Measurements from ENCODE around the gene DBNL.

DBNL gene

DNA sequence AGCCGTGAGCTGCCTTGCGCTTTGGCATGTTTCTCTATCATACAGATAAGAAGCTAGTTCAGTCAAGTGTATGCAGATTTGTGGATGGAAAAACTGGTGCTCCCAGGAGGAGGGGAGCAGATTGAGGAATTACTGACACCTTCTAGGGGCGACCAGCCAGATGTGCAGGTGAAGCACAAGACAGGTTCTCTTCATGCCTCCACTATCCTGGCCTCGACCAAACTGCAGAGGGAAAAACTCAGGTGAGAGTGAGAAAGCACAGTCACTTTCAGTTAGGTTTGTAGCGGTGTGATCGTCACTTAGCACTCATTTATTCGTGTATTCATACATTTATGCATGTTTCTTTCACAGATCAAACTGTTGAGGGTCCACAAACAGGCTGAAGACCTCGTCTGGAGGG lies 600 bp upstream of the DBNL start:
- no peak for DNase-seq

- DNase-seq: no peak
Measured at GRCh38 chr7:44045226-44046014, 918 bp downstream of the DBNL start.

DNA sequence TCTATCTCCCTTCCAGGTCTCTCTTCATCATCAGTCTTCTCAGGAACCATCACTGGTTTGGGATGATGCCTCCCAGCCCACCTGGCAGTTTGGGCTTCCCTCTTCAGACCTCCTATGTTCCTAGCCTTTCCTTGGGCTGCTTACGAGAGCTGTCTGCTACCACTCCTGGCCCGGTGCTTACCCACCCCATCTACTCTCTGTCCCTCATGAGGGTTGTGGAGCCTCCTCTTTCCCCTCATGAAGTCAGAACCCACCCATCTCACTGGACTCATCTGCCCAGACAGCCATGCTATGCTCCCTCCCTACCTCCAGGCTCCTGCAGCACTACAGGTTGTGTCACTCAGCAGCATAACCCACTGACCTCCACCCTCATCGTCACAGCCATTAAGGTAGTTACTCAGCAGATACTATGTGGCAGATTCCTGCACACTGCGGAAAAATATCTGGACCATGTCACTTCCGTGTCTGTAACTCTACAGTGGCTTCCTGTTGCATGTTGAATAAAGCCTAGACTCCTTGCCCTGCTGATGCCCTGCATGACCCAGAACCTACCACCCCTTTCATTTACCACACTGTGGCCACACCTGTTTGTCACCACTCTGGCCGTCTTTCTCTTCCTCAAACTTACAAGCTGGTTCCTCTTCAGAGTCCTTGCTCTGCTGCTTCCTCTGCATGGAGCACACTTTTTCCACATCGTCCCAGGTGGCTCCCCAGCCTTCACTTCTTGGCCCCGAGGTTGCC lies 2.0 kb downstream of the DBNL start:
- DNase-seq: peak in 1 of 2 donors; percentile 23

DNA sequence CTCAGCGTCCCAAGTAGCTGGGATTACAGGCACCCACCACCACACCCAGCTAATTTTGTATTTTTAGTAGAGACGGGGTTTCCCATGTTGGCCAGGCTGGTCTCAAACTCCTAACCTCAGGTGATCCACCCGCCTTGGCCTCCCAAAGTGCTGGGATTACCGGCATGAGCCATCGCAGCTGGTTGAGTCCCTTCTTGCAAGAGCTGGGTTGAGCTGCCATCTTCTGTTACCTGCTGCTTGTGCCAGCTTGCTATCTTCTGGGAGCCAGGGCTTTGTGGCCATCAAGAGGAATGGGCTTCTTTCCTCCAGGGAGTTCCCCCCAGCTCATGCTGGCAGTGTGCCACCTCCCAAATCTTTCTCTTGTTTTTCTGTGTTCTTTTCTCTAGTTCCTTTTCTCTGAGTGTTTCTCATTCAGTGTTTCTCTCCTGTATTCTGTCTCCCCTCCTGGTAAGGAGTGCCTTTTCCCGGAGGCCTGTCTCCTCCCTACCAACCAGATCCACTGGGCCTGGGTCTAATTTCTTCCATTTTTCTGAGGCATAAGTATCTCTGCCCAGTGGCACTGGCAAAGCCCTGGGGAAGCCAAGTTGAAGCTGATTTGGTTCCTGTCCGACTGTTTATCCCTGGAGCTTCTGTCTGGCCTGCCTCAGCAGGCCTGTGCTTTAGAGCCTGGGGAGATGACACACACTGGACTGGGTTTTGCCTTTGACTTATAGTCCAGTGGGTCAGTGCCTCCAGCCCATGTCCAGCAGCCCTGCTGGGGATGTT lies 3.7 kb downstream of the DBNL start:
- DNase-seq: no peak

- DNase-seq: no peak
Measured at GRCh38 chr7:44050121-44050914, 5.8 kb downstream of the DBNL start.

DNA sequence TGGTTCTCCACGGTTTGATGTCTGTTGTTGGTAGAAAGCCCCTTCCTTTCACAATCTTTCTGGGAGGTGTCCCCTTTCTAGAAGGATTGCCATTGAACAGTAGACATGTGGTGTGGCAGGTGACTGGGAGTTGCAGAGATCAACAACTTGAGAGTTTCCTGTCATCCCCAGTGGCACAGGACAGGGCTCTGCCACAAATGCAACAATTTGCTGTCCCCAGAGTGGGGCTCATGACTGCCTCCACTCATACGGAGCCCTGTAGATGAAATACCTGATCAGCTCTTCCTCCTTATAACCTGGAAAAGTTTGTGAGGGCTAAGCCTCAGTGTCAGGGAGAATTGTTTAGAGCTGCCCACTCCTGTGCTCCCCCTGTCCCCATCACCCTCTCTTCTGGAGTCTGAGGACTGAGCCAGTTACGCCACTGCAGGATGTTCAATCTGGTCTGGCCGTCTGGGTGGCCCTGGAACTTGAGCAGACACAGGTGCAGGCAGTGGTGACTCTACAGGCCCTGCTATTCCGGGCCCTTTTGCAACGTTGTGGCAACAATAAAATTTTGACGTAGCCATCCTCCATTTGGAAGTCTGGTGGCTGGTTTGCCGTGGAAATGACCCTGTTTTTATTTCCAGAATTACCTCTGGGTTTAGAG lies 6.5 kb downstream of the DBNL start:
- DNase-seq: no peak

- DNase-seq: no peak
Measured at GRCh38 chr7:44051611-44052220, 7.2 kb downstream of the DBNL start.

- DNase-seq: no peak
Measured at GRCh38 chr7:44052771-44053365, 8.4 kb downstream of the DBNL start.

- DNase-seq: no peak
Measured at GRCh38 chr7:44056681-44057080, 12.2 kb downstream of the DBNL start.

DNA sequence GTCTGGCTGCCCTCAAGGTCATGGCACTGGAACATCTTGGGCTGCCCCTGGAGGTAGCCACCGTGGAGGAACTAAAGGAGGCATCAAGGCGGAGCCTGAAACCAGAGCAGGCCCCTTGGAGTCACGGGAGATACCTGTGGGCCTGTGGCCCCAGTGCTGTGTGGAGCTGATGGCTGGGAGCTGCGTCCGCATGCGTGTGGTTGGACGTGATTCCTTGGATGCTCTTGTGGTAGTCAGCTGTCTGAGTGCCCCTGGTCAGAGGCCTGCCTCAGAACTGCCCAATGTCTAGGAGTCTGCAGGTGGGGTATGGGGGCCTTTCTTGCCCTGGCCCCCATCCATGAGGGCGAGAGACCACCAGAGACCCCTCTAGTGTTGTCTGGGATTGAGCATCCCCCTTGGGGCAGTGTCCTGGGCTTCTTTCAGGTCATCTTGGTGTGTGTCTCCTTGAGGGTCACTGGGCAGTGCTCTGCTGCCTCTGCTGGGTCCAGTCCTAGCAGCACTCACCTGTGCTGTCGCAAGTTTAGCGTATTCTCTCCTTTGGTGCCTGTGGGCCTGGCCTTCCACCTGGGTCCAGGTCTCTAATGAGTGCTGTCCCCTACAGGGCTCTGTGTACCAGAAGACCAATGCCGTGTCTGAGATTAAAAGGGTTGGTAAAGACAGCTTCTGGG lies 12.8 kb downstream of the DBNL start:
- DNase-seq: no peak

GRCh38 chr7:44057849-44058758 lies 13.6 kb downstream of the DBNL start:
- no peak for DNase-seq

DNA sequence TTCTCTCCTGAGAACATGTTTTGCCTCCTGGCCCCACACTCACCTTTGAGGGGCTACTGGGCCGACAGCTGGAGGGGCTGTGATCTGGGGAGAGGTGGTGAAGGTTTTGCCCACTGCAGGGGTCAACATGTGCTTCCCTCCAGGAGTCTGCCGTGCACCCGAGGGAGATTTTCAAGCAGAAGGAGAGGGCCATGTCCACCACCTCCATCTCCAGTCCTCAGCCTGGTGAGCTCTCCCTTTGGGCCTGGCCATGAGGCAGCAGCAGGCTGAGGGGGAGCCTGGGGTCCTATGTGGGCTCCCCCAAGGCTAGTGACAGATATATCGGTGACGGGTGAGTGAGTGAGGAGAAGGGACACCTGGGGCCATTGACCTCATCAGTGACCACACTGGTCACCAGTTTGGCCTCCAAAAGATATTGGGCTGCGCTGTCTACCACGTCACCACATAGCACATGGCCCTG lies 14.3 kb downstream of the DBNL start:
- no peak for DNase-seq

DNA sequence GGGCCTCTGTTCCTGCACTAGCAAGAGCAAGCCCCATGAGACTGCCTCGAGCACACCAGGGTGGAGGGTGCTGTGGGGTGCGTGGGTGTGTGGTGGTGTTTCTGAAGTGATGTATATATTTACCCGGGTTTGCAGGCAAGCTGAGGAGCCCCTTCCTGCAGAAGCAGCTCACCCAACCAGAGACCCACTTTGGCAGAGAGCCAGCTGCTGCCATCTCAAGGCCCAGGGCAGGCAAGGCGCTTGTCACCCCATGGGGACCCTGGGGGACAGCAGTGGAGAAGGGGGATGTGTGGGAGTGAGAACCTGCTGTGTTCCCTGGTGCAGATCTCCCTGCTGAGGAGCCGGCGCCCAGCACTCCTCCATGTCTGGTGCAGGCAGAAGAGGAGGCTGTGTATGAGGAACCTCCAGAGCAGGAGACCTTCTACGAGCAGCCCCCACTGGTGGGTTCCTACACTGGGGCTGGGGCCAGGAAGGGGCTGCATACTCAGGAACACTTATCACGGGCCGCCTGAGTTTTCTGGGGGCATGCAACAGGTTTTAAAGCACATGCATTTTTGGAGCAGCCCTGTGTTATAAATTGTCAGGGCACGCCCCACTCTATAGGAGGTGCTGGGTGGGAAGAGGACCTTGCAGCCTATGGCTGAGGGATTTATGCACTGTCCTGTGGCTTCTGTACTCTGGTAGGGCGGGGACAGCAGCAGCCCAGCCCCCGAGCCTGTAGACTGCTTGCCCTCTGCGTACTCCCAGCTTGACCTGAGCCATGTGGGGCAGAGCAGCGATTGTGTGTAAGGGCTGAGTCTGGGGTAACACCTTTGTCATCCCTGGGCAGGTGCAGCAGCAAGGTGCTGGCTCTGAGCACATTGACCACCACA lies 15.0 kb downstream of the DBNL start:
- no peak for DNase-seq

DNA sequence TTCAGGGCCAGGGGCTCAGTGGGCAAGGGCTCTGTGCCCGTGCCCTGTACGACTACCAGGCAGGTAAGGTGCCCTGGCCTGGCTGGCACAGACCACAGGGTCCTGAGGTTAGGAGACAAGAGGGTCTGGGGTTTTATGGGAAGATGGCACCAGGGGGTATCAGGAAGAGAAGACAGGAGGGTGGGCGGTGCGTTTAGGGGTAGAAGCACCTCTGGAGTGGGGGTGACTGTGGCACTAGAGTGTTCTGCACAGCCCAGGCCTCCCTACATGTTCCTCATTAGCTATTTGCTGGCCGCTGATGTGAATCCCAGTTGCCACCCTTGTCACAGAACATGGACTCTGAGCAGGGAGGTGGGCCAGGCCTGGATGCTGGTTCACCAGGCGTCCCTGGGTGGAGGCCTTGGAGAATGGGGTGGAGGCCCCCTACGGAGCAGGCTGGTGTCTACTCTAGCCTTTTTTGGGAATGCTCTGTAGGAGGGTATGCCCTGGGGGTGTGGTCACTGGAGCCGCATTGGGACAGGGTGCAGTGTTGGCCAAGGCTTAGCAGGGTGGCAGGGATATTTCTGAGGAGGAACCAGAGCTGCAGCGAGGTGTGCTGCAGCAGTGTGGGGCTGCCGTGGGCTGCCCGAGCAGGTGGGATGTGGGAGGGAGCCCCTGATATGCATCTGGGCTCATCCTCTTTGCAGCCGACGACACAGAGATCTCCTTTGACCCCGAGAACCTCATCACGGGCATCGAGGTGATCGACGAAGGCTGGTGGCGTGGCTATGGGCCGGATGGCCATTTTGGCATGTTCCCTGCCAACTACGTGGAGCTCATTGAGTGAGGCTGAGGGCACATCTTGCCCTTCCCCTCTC lies 15.8 kb downstream of the DBNL start:
- no peak for DNase-seq

GRCh38 chr7:44060948-44061644 lies 16.6 kb downstream of the DBNL start:
- no peak for DNase-seq

DNA sequence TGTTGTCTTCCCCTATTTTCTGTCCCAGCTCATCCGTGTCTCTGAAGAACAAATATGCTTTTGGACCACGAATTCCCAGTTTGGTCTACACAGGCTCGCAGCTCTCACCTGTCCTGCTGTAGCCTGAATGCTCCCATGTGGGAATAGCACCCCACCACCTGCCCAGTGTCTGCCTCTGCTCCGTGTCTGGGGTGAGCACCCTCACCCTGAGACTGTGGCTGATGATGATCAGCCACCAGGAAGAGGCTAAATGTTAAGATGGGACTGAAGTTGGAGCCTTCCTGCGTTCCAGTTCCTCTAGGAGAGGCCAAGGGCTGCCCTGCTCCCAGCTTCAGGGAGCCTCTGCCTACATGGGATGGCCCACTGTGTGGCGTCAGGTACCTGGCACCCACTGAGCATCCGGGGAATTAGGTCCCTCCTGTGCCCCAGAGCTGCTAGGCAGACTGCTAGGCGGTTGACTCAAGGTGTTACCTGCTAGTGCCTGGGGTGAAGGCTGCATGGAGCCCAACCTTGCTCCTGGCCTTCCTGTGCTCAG lies 17.2 kb downstream of the DBNL start:
- no peak for DNase-seq
